Spleen (tissue), 7 donors: ENCODE data around the gene KDM4D.

Experiments used
- POLR2A ChIP-seq, 3 donors: fragments of 450-650 bp; IDR thresholded peaks; one replicate each; pipeline ENCODE4 v1.5.1; 2017; ENCODE audit warnings: antibody characterized with exemption in 3 of 3, mild to moderate bottlenecking in 1 of 3
- TF ChIP-seq, protein P1 (sequence below), 11 experiments: fragments of 200-600 bp in 7 of 11; fragments of 450-650 bp in 4 of 11; sonication (generic) in 4 of 11; IDR thresholded peaks in 8 of 11; conservative IDR thresholded peaks in 3 of 11; 1 replicate in 7 of 11; 2 replicates in 4 of 11; pipeline versions ENCODE4 v1.4.0 to v1.8.0; 2016 to 2021; ENCODE audit warnings: antibody characterized with exemption in 11 of 11, inconsistent platforms in 4 of 11, mild to moderate bottlenecking in 1 of 11
- donor health status: DM: no; HTN: no; CAD: no; lungs with moderate emphysema.
- donor health status: DM: no; HTN: no; CAD: no.
- donor health status: DM: no; HTN: no; CAD: no.

DNA sequence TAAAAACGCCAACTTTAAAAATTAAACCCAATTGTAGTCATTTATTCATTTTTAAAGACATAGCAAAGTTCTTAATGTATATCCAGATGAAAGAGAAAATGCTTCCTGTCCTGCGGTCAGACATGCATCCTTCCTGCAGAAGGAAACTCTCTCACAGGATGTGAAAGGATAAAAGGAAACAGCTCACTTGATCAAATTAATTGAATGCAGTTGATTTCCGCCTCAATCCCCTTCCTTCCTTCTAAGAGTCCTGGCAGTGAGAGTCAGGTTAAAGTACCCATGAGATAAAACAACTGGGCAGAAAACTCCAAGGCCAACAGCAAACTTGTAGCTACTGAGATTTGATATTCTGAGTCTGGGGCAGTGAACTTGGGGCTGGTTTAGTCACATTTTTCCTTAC, 38.7 kb upstream of the KDM4D start:
- TF ChIP-seq, protein P1, sequence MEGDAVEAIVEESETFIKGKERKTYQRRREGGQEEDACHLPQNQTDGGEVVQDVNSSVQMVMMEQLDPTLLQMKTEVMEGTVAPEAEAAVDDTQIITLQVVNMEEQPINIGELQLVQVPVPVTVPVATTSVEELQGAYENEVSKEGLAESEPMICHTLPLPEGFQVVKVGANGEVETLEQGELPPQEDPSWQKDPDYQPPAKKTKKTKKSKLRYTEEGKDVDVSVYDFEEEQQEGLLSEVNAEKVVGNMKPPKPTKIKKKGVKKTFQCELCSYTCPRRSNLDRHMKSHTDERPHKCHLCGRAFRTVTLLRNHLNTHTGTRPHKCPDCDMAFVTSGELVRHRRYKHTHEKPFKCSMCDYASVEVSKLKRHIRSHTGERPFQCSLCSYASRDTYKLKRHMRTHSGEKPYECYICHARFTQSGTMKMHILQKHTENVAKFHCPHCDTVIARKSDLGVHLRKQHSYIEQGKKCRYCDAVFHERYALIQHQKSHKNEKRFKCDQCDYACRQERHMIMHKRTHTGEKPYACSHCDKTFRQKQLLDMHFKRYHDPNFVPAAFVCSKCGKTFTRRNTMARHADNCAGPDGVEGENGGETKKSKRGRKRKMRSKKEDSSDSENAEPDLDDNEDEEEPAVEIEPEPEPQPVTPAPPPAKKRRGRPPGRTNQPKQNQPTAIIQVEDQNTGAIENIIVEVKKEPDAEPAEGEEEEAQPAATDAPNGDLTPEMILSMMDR (IDR thresholded peaks at IDR 0.05 in 8 of 11, conservative IDR thresholded peaks at IDR 0.05 in 3 of 11): no peak
- no peak for TF ChIP-seq POLR2A (IDR thresholded peaks at IDR 0.05)
